ENCODE results near the gene PRDM8. TPM values are rescaled to one million over a fixed set of nuclear protein-coding genes. Genes with fewer than 3 reads are reported as not detected.

The PRDM8 gene
- total and polyA plus RNA-seq, 2 experiments from 2014 or later: 1.7 to 4.4 TPM

DNA sequence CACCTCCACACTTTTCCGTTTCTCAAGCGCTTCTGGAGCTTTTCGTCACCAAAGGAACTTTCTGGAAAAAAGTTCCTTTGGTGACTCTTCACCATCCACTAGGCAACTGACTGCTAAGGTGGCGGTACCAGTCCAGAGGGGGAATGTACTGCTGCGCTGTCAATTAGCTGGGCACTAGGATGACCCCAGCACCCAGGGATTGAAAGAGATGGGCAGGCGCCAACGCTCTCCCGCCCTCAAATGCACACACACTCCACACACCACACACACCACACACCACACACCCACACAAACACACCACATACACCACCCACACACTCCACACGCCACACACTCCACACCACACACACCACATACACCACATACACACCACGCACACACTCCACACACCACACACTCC is 10.4 kb downstream of the PRDM8 start:
- H3K36me3 ChIP-seq (ENCODE audit: low read depth): no peaks in the 10 kb centered on the region
- peaks cover 2% of the 10 kb centered on the region; the same call in 1 of the 2 replicates for H3K4me1 ChIP-seq (ENCODE audit: insufficient read depth)
- H3K27me3 ChIP-seq (replicated peaks; ENCODE audit: insufficient read depth): no peaks in the 10 kb centered on the region
- in situ Hi-C loops (cut with MboI): loop anchor here (25.0 kb wide), 1 partner anchor 1270 kb away; the partner anchor contains the start of gene PAQR3
- no peak for TF ChIP-seq EZH2phosphoT487 (IDR thresholded peaks at IDR 0.05; ENCODE audit: insufficient read depth, low read depth)
- TF ChIP-seq EZH2 (IDR thresholded peaks at IDR 0.05; ENCODE audit: insufficient read depth, poor library complexity, severe bottlenecking): no peak
- H2AFZ ChIP-seq: no peak overlapping the region
- WGBS, 2 experiments (ENCODE audit: low coverage in 1 of 2, low lambda C conversion rate in 2 of 2, missing lambda C conversion rate in 2 of 2): 88 to 94% methylated on average over 7 to 10 of the region's 10 CpGs
- no peak for DNase-seq
- peaks cover 17% of the 10 kb centered on the region for H3F3A ChIP-seq (ENCODE audit: insufficient read depth)
- no peaks in the 10 kb centered on the region for H3K9me3 ChIP-seq (ENCODE audit: low read depth)
- no peaks in the 10 kb centered on the region for H3K9me2 ChIP-seq (ENCODE audit: insufficient read depth)
- H4K20me1 ChIP-seq (ENCODE audit: insufficient read depth): no peaks in the 10 kb centered on the region
- H3K27ac ChIP-seq: no peak overlapping the region
- no peak overlapping the region for H3K4me3 ChIP-seq
- no peak overlapping the region for H3K9ac ChIP-seq
- no peak overlapping the region for H3K4me2 ChIP-seq (ENCODE audit: unreplicated experiment)
- no peaks in the 10 kb centered on the region for H3K79me2 ChIP-seq (ENCODE audit: insufficient read depth)

GRCh38 chr4:80208610-80209339 is 11.5 kb downstream of the PRDM8 start:
- H3K9ac ChIP-seq: no peak overlapping the region
- DNase-seq: no peak
- H3K4me2 ChIP-seq (ENCODE audit: unreplicated experiment): no peak overlapping the region
- H3K4me1 ChIP-seq (ENCODE audit: insufficient read depth): peaks cover 14% of the 10 kb centered on the region
- H3K36me3 ChIP-seq (ENCODE audit: low read depth): no peaks in the 10 kb centered on the region
- H4K20me1 ChIP-seq (ENCODE audit: insufficient read depth): no peaks in the 10 kb centered on the region
- H3K27me3 ChIP-seq (replicated peaks; ENCODE audit: insufficient read depth): no peaks in the 10 kb centered on the region
- TF ChIP-seq EZH2 (IDR thresholded peaks at IDR 0.05; ENCODE audit: insufficient read depth, poor library complexity, severe bottlenecking): no peak
- TF ChIP-seq EZH2phosphoT487 (IDR thresholded peaks at IDR 0.05; ENCODE audit: insufficient read depth, low read depth): no peak
- H3K4me3 ChIP-seq: no peak overlapping the region
- H3K9me2 ChIP-seq (ENCODE audit: insufficient read depth): no peaks in the 10 kb centered on the region
- H2AFZ ChIP-seq: no peak overlapping the region
- no peaks in the 10 kb centered on the region for H3K79me2 ChIP-seq (ENCODE audit: insufficient read depth)
- 89 to 98% methylated on average over 4 of the region's 4 CpGs for WGBS, 2 experiments (ENCODE audit: low coverage in 1 of 2, low lambda C conversion rate in 2 of 2, missing lambda C conversion rate in 2 of 2)
- peaks cover 28% of the 10 kb centered on the region for H3F3A ChIP-seq (ENCODE audit: insufficient read depth)
- no peaks in the 10 kb centered on the region for H3K9me3 ChIP-seq (ENCODE audit: low read depth)
- in situ Hi-C loops (cut with MboI): loop anchor here (25.0 kb wide), 1 partner anchor 1271 kb away; the partner anchor contains the start of gene PAQR3
- no peak overlapping the region for H3K27ac ChIP-seq

GRCh38 chr4:80209340-80209701 is 12.0 kb downstream of the PRDM8 start:
- H3K36me3 ChIP-seq (ENCODE audit: low read depth): no peaks in the 10 kb centered on the region
- in situ Hi-C loops (cut with MboI): loop anchor here (25.0 kb wide), 1 partner anchor 1272 kb away; the partner anchor contains the start of gene PAQR3
- no peak for DNase-seq
- WGBS, 2 experiments (ENCODE audit: low coverage in 1 of 2, low lambda C conversion rate in 2 of 2, missing lambda C conversion rate in 2 of 2): 73 to 85% methylated on average over 2 of the region's 2 CpGs
- H2AFZ ChIP-seq: no peak overlapping the region
- H3K79me2 ChIP-seq (ENCODE audit: insufficient read depth): no peaks in the 10 kb centered on the region
- H3K4me2 ChIP-seq (ENCODE audit: unreplicated experiment): no peak overlapping the region
- peaks cover 16% of the 10 kb centered on the region for H3K4me1 ChIP-seq (ENCODE audit: insufficient read depth)
- TF ChIP-seq EZH2phosphoT487 (IDR thresholded peaks at IDR 0.05; ENCODE audit: insufficient read depth, low read depth): no peak
- peaks cover 28% of the 10 kb centered on the region for H3F3A ChIP-seq (ENCODE audit: insufficient read depth)
- H4K20me1 ChIP-seq (ENCODE audit: insufficient read depth): no peaks in the 10 kb centered on the region
- H3K9me2 ChIP-seq (ENCODE audit: insufficient read depth): no peaks in the 10 kb centered on the region
- no peak overlapping the region for H3K4me3 ChIP-seq
- no peaks in the 10 kb centered on the region for H3K27me3 ChIP-seq (replicated peaks; ENCODE audit: insufficient read depth)
- no peak overlapping the region for H3K9ac ChIP-seq
- no peak overlapping the region for H3K27ac ChIP-seq
- H3K9me3 ChIP-seq (ENCODE audit: low read depth): no peaks in the 10 kb centered on the region

DNA sequence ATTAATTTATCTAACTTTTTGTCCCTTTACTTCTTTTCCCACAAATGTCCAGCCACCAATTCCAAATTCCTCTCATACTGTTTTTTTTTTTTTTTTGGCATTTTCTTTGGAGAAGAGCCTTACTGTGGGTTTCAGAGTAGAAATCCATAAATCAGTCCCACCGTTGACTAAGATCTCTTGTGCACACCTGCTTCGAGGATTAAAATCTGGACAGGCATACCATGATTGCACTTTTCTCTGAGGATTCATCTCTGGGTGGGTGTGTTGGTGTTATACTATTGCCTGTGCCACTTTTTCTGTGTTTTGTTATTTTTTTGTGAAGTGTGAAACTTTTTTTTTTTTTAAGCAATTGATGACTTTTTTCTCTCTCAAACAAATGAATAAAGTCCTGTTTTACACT is 13.2 kb downstream of the PRDM8 start:
- WGBS, 2 experiments (ENCODE audit: low coverage in 1 of 2, low lambda C conversion rate in 2 of 2, missing lambda C conversion rate in 2 of 2): 60 to 71% methylated on average over 2 of the region's 2 CpGs
- Histone ChIP-seq H4K20me1 (ENCODE audit: insufficient read depth) (no peaks in the 10 kb centered on the region), H2AFZ (no peak overlapping the region), H3K9me3 (ENCODE audit: low read depth) (no peaks in the 10 kb centered on the region), H3K36me3 (ENCODE audit: low read depth) (no peaks in the 10 kb centered on the region), H3K27ac (no peak overlapping the region), H3K9me2 (ENCODE audit: insufficient read depth) (no peaks in the 10 kb centered on the region), H3F3A (ENCODE audit: insufficient read depth) (peaks cover 30% of the 10 kb centered on the region), H3K27me3 (replicated peaks; ENCODE audit: insufficient read depth) (no peaks in the 10 kb centered on the region), H3K4me3 (no peak overlapping the region), H3K4me2 (ENCODE audit: unreplicated experiment) (no peak overlapping the region), H3K4me1 (ENCODE audit: insufficient read depth) (peaks cover 16% of the 10 kb centered on the region), H3K9ac (no peak overlapping the region), H3K79me2 (ENCODE audit: insufficient read depth) (no peaks in the 10 kb centered on the region)
- in situ Hi-C loops (cut with MboI): loop anchor here (25.0 kb wide), 1 partner anchor 1273 kb away; the partner anchor contains the start of gene PAQR3
- no peak for DNase-seq
- TF ChIP-seq EZH2phosphoT487 (IDR thresholded peaks at IDR 0.05; ENCODE audit: insufficient read depth, low read depth) (no peak), EZH2 (IDR thresholded peaks at IDR 0.05; ENCODE audit: insufficient read depth, poor library complexity, severe bottlenecking) (no peak)

Data from GM23248 (cell line).